ENCODE results near the gene CWC27. TPM values are rescaled to one million over a fixed set of nuclear protein-coding genes. Genes with fewer than 3 reads are reported as not detected.

Gene CWC27
- total and polyA plus RNA-seq, 2 donors from 2014 or later, result 16.5 to 17.3 TPM

DNA sequence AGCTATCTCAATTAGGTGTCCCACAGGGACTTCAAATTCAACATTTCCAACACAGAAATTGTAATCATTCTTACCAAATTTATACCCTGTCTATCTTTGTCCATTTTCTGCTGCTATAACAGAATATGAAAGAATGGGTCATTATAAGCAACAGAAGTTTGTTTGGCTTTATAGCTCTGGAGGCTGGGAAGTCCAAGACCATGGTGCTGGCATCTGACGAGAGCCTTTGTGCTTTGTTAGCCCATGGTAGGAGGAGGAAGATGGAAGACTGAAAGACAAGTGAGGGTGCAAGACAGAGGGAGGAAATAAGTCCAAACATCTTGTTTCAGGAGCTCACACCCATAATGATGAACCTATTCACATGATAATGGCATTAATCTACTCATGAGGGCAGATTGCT, 72.2 kb downstream of the CWC27 start:
- intact Hi-C loops (cut with DNase I), result no loop called here
- Histone ChIP-seq H3K9me3 (ENCODE audit: control insufficient read depth in 2 of 3, insufficient read depth in 1 of 3, low read length in 3 of 3) (peaks cover 0 to 7% (median 0%) of the 10 kb centered on the region in 3 donors), H3K9ac (ENCODE audit: low read length in 3 of 3) (no peak overlapping the region), H3K36me3 (ENCODE audit: control insufficient read depth in 2 of 3, insufficient read depth in 3 of 3, low read length in 3 of 3) (peaks cover 0 to 4% (median 0%) of the 10 kb centered on the region in 3 donors), H3K27ac (ENCODE audit: low read depth in 2 of 2, low read length in 2 of 2) (no peak overlapping the region), H3K4me1 (ENCODE audit: control insufficient read depth in 2 of 3, insufficient read depth in 2 of 3, low read depth in 1 of 3, low read length in 3 of 3) (no peaks in the 10 kb centered on the region), H3K27me3 (ENCODE audit: control insufficient read depth, insufficient read depth, low read length) (no peaks in the 10 kb centered on the region), H3K4me3 (ENCODE audit: low read length in 3 of 3) (no peak overlapping the region)
- no peak for DNase-seq
- no peak for FAIRE-seq
- TF ChIP-seq, protein P1, sequence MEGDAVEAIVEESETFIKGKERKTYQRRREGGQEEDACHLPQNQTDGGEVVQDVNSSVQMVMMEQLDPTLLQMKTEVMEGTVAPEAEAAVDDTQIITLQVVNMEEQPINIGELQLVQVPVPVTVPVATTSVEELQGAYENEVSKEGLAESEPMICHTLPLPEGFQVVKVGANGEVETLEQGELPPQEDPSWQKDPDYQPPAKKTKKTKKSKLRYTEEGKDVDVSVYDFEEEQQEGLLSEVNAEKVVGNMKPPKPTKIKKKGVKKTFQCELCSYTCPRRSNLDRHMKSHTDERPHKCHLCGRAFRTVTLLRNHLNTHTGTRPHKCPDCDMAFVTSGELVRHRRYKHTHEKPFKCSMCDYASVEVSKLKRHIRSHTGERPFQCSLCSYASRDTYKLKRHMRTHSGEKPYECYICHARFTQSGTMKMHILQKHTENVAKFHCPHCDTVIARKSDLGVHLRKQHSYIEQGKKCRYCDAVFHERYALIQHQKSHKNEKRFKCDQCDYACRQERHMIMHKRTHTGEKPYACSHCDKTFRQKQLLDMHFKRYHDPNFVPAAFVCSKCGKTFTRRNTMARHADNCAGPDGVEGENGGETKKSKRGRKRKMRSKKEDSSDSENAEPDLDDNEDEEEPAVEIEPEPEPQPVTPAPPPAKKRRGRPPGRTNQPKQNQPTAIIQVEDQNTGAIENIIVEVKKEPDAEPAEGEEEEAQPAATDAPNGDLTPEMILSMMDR (IDR thresholded peaks at IDR 0.05; ENCODE audit: borderline replicate concordance, extremely low read depth, insufficient read depth), result no peak

DNA sequence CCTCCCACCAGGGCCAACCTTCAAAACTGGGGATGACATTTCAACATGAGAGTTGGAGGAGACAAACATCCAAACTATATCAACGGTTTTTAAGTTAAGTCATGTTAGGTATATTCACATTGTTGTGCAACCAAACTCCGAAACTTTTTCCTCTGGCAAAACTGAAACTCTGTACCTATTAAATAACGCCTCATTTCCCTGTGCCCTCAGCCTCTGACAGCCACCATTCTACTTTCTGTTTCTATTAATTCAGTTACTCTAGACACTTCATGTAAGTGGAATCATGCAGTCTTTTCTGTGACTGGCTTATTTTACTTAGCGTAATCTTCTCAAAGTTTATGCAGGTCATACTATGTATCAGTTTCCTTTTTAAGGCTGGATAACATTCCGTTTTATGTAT, 85.0 kb downstream of the CWC27 start:
- Histone ChIP-seq H3K36me3 (ENCODE audit: control insufficient read depth in 2 of 3, insufficient read depth in 3 of 3, low read length in 3 of 3) (no peaks in the 10 kb centered on the region), H3K4me3 (ENCODE audit: low read length in 3 of 3) (no peak overlapping the region), H3K9me3 (ENCODE audit: control insufficient read depth in 2 of 3, insufficient read depth in 1 of 3, low read length in 3 of 3) (no peaks in the 10 kb centered on the region), H3K9ac (ENCODE audit: low read length in 3 of 3) (no peak overlapping the region), H3K4me1 (ENCODE audit: control insufficient read depth in 2 of 3, insufficient read depth in 2 of 3, low read depth in 1 of 3, low read length in 3 of 3) (no peaks in the 10 kb centered on the region), H3K27ac (ENCODE audit: low read depth in 2 of 2, low read length in 2 of 2) (no peak overlapping the region), H3K27me3 (ENCODE audit: control insufficient read depth, insufficient read depth, low read length) (no peaks in the 10 kb centered on the region)
- DNase-seq (no peak), FAIRE-seq (no peak)
- intact Hi-C loops (cut with DNase I), result no loop called here
- TF ChIP-seq, protein P1 (IDR thresholded peaks at IDR 0.05; ENCODE audit: borderline replicate concordance, extremely low read depth, insufficient read depth), result no peak

DNA sequence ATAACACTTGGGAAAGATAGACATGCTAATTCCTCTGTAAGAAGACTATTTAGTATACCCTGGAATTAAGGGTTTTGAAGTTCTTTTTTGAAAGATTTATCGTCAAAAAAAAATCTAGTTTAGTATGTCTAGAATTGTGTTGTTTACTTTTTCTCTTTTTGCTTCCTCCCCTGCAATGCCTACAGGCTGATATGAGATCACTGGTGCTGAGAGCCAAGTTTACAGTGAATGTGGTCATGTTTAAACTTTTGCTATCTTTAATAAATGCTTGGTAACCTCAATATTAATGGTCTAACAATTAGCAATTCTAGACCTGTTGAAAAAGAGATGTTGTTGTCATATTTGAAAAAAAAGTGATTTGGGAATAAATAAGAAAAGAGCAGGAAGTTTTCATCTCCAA, 86.1 kb downstream of the CWC27 start:
- Histone ChIP-seq H3K27ac (ENCODE audit: low read depth in 2 of 2, low read length in 2 of 2) (no peak overlapping the region), H3K4me3 (ENCODE audit: low read length in 3 of 3) (no peak overlapping the region), H3K9me3 (ENCODE audit: control insufficient read depth in 2 of 3, insufficient read depth in 1 of 3, low read length in 3 of 3) (no peaks in the 10 kb centered on the region), H3K9ac (ENCODE audit: low read length in 3 of 3) (no peak overlapping the region), H3K36me3 (ENCODE audit: control insufficient read depth in 2 of 3, insufficient read depth in 3 of 3, low read length in 3 of 3) (no peaks in the 10 kb centered on the region), H3K27me3 (ENCODE audit: control insufficient read depth, insufficient read depth, low read length) (no peaks in the 10 kb centered on the region), H3K4me1 (ENCODE audit: control insufficient read depth in 2 of 3, insufficient read depth in 2 of 3, low read depth in 1 of 3, low read length in 3 of 3) (no peaks in the 10 kb centered on the region)
- TF ChIP-seq, protein P1 (IDR thresholded peaks at IDR 0.05; ENCODE audit: borderline replicate concordance, extremely low read depth, insufficient read depth), result no peak
- DNase-seq, result no peak
- intact Hi-C loops (cut with DNase I), result no loop called here
- no peak for FAIRE-seq

DNA sequence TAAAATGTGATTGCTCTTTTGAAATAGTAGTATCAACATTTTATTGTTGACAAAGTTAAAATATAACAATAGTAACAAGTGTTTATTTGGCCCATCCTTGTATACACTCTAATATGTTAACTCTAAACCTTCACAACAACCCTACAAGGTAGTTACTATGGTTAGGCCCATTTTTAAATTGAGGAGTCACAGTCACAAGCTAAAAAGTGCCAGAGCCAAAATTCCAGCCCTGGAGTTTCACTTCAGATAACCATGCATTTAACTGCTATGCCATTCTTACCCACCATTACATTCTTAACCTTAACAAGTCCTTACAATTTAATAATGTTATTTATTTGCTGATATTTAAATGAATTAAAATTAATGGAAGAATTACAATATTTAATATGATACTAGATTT, 91.2 kb downstream of the CWC27 start:
- Histone ChIP-seq H3K9me3 (ENCODE audit: control insufficient read depth in 2 of 3, insufficient read depth in 1 of 3, low read length in 3 of 3) (no peaks in the 10 kb centered on the region), H3K4me1 (ENCODE audit: control insufficient read depth in 2 of 3, insufficient read depth in 2 of 3, low read depth in 1 of 3, low read length in 3 of 3) (no peaks in the 10 kb centered on the region), H3K27ac (ENCODE audit: low read depth in 2 of 2, low read length in 2 of 2) (no peak overlapping the region), H3K36me3 (ENCODE audit: control insufficient read depth in 2 of 3, insufficient read depth in 3 of 3, low read length in 3 of 3) (no peaks in the 10 kb centered on the region), H3K9ac (ENCODE audit: low read length in 3 of 3) (no peak overlapping the region), H3K4me3 (ENCODE audit: low read length in 3 of 3) (no peak overlapping the region), H3K27me3 (ENCODE audit: control insufficient read depth, insufficient read depth, low read length) (no peaks in the 10 kb centered on the region)
- FAIRE-seq (no peak), DNase-seq (no peak)
- intact Hi-C loops (cut with DNase I), result no loop called here
- TF ChIP-seq, protein P1 (IDR thresholded peaks at IDR 0.05; ENCODE audit: borderline replicate concordance, extremely low read depth, insufficient read depth), result no peak

Data from kidney (tissue), 14 donors.